NCI-H69 (cell line): ENCODE measurements around the gene DBI.
"Not testable (repeated sequence)": the region's sequence is repeated elsewhere in the genome, so short reads cannot be mapped to it uniquely, and the experiment has no call there.

Source experiments
- DNase-seq: peaks from one replicate; lab custom pipeline; 2025; lab: John Stamatoyannopoulos, UW

The DBI gene

GRCh38 chr2:119365436-119365835 is 1.3 kb upstream of the DBI start:
- DNase-seq: no peak

DNA sequence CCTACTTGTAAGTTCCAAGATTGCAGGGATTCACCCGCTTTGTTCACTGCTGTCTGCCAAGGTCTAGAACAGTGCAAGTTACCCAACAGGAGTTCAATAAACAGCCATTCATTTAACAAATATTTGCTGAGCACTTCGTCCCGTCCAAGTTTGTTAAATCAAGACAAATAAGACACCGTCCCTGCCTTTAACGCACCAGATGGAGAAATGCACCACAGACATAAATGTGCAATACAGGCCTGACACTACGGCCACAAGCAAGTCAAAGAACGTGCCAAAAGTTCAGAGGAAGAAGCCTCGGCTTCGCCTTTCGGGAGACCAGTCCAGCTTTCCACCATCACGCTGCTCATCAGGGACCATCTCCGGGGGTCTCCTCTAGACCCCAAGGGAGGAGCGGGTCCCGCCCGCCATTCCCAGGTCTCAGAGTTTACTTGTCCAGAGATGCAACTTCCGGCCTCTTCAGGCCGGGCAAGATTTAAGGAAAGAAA is 572 bp upstream of the DBI start:
- peak; percentile 34 for DNase-seq

DNA sequence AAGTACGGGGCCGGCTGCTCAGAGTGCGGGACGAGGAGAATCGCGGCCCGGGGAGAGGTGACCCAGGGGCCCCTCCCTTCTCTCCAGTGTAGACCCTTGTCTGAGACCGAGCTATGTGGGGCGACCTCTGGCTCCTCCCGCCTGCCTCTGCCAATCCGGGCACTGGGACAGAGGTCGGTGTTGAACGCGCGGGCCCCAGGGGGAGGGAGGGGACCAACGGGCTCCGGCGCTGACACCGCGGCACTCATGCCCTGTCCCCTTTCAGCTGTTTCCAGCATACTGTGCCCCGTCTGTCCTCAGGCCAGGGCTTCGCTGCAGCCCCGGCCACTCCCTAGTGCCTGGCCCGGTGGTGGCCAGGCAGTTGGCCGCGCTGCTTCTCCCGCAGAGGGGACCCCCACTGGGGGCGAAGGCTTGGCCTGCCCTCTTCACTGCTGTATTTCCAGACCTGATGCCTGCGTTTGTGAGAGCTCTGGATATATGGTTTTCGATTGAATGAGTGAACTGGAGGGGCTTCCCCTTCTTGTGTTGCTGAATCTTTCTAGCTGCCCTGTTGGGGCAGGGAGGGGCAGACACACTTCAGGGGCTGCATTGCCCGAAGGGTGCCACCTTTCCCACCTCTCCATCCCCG is 809 bp downstream of the DBI start:
- peak; percentile 36 for DNase-seq

GRCh38 chr2:119369845-119370244 is 3.1 kb downstream of the DBI start:
- DNase-seq: no peak

GRCh38 chr2:119371111-119371510 is 4.3 kb downstream of the DBI start:
- no peak for DNase-seq

- DNase-seq: no peak
Observed at GRCh38 chr2:119372778-119373568, 6.2 kb downstream of the DBI start.

- not testable (repeated sequence) for DNase-seq
Observed at GRCh38 chr2:119373907-119374745, 7.3 kb downstream of the DBI start.

DNA sequence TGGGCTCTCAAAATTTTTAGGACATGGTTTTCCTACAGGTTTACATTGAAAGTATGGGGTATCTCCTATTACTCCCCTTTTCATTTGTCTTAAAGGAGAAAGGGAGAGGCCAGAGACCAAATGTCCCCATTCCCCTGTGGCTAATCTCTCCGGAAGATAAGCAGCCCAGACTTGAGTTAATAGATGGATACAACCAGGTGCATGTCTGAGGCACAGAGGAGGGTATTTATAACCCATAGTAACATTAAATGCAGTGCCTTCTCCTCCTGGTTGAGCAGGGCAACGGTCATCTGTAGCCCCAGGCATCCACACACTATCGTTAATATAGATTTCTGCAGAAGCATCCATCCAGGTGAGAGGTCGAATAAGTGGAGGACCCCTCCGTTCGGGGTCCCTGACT is 9.6 kb downstream of the DBI start:
- not testable (repeated sequence) for DNase-seq

- no peak for DNase-seq
Observed at GRCh38 chr2:119376810-119377209, 10.0 kb downstream of the DBI start.

DNA sequence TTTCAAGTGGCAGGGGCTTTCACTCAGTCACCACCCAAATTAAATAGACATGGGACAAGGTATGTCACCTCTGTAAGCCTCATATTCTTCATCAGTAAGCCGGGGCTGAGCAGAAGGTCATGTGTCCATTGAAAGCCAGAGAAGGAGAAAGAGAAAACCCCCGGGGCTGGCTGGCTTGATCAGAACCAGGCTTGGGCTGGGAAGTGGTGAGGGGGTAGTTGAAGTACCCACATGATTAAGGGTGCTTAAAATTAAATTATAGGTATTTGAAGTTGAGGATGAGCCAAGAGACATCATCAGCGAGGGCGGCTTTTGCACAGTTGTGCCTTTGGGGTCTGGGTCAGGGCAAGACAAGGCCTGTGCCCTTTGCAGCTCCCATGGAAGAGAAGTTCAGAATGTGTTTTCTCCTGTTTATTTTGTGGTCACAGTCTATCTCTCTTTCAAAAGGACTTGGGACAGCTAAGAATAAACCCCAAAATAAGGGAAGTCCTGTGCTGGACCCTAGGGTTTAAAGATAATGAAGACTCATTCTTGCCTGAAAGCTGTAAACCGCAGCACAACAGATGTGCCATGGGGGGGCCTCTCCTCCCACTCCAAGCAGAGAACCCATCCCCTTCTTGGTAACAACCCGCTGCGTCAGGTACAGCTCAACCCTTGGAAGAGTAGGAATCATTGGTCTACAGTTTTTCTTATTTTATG is 10.7 kb downstream of the DBI start:
- DNase-seq: no peak

DNA sequence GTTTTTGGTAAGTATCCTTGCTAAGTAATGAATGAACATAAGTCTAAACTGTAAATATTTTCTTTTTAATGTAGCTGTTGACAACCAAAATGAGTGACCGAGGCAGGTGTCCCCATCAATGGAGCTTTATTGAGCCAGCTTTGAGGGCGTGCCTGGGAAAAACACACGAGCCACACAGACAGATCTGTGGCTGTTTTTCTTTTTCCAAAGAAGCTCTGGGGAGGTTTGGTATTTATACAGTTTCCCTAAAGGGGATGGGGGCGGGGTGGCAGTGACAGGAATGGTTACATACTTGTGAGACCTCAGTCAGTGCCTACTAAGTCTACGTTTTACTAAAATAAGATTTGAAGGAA is 11.2 kb downstream of the DBI start:
- no peak for DNase-seq

- DNase-seq: no peak
Observed at GRCh38 chr2:119378566-119378965, 11.8 kb downstream of the DBI start.

- peak; percentile 23 for DNase-seq
Observed at GRCh38 chr2:119383410-119384140, 16.8 kb downstream of the DBI start.

GRCh38 chr2:119384971-119385370 is 18.2 kb downstream of the DBI start:
- DNase-seq: peak; percentile 27

DNA sequence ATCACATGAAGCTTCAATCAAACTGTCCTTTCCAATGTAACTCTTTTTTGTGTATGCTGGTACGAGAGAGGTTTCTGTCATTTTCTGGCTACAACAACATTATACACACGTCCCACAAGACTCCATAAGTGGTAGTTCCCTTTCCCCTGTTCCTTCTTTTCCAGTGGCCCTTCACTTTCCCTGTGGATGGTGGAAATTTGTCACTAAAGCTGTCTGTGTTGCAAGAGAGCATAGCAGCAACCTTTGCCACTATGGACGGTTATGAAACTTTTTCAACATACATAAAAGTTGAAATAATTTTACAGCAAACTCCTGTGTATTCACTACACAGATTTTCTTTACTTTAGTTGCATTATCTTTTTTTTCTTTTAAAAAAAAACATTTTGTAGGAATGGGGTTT is 18.7 kb downstream of the DBI start:
- no peak for DNase-seq

DNA sequence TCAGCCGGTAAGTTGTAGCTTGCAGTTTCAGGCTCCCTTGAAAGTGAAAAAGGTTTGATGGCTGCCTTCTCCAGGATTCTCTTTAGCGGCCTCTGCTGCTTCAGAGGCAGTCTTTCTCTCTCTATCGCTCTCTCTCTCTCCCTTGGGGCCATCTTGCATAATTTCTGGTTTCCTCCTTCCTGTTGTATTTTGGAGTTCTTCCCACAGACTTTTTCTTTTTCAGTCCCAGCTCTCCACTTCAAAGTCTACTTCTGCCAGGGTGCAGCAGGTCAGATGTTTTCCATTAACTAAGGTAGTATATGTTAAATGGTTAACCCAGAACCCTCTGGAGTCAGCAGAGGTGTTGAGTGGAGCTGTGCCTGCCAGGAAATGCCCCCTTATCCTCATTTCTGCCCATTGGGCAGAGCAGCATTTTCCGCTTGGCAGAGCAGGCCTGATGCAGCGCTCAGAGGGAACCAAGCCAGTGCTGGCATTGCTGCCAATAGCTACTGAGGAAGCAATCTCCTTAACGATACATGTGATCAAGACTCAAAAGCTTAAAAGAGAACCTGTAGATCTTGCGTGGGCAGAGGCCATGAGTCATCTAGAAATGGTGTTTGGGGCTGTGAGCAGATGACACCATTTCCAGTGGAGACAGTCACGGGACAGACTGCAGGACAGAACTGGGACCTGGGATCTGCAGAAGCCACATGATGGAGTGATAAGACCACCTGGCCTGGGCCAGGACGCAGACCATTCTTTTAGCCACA is 20.8 kb downstream of the DBI start:
- peak; percentile 42 for DNase-seq

GRCh38 chr2:119389615-119390306 is 23.0 kb downstream of the DBI start:
- DNase-seq: no peak

- DNase-seq: no peak
Observed at GRCh38 chr2:119393971-119394748, 27.4 kb downstream of the DBI start.

DNA sequence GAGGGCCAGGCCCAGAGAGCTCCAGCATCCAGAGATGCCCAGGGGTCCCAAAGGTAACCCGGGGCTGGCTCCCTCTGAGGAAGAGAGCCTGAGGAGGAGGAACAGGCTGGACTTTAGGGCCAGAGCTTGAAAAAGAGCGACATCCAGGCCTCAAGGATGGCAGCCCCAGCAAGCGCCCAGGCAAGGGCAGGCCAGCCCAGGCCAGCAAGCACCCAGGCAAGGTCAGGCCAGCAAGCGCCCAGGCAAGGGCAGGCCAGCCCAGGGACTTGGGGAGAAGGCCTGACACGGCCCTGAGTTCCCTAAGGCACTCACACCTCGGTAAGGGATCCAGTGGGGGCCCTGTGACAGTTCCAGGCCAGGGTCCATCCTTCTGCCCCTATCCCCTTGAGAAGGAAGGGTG is 30.4 kb downstream of the DBI start:
- no peak for DNase-seq
